ENCODE measurements around the gene PSMB9.

The PSMB9 gene

DNA sequence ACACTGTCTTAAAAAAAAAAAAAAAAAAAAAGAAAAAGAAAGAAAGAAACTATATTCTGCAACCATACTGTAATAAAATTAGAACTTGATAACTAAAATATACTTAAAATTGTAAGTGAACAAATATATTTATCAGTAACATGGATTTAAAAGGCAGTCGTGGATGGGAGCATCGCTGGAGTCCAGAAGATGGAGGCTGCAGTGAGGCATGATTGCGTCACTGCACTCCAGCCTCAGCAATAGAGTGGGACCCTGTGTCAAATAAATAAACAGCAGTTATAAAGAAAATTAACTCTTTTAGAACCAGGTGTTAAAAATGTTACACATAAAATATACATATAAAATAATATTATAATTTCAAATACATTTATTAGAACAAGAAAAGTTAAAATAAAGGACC lies 8.7 kb downstream of the PSMB9 start:
- Histone ChIP-seq H3K27ac (ENCODE audit: low read depth, low read length, poor library complexity, severe bottlenecking) (no peak overlapping the region), H3K9me3 (ENCODE audit: low read length) (no peaks in the 10 kb centered on the region), H2AFZ (ENCODE audit: low read length) (no peak overlapping the region), H3K4me1 (ENCODE audit: insufficient read depth, low read length, severe bottlenecking) (peaks cover 32% of the 10 kb centered on the region), H3K36me3 (ENCODE audit: insufficient read depth, low read length) (peaks cover 31% of the 10 kb centered on the region), H3K9ac (ENCODE audit: low read length) (no peak overlapping the region), H3K79me2 (ENCODE audit: insufficient read depth, low read length) (no peaks in the 10 kb centered on the region), H4K20me1 (ENCODE audit: insufficient read depth, low read length) (no peaks in the 10 kb centered on the region), H3K4me3 (ENCODE audit: low read depth, low read length, poor library complexity, severe bottlenecking) (no peak overlapping the region), H3K9me2 (ENCODE audit: low read depth, low read length) (no peaks in the 10 kb centered on the region), H3F3A (ENCODE audit: insufficient read depth, low read length) (0 out of 2 replicates have a peak, but pooled peaks cover 3% of the 10 kb centered on the region), H3K4me2 (ENCODE audit: low read length) (no peak overlapping the region), H3K27me3 (ENCODE audit: insufficient read depth, low read length) (no peaks in the 10 kb centered on the region)
- TF ChIP-seq EZH2 (IDR thresholded peaks at IDR 0.05; ENCODE audit: borderline replicate concordance, low read length) = no peak
- TF ChIP-seq, protein P1, sequence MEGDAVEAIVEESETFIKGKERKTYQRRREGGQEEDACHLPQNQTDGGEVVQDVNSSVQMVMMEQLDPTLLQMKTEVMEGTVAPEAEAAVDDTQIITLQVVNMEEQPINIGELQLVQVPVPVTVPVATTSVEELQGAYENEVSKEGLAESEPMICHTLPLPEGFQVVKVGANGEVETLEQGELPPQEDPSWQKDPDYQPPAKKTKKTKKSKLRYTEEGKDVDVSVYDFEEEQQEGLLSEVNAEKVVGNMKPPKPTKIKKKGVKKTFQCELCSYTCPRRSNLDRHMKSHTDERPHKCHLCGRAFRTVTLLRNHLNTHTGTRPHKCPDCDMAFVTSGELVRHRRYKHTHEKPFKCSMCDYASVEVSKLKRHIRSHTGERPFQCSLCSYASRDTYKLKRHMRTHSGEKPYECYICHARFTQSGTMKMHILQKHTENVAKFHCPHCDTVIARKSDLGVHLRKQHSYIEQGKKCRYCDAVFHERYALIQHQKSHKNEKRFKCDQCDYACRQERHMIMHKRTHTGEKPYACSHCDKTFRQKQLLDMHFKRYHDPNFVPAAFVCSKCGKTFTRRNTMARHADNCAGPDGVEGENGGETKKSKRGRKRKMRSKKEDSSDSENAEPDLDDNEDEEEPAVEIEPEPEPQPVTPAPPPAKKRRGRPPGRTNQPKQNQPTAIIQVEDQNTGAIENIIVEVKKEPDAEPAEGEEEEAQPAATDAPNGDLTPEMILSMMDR (IDR thresholded peaks at IDR 0.05; ENCODE audit: low read length) = no peak

- peak overlapping the region; percentile 70 for H3K4me2 ChIP-seq (ENCODE audit: low read length)
- H3K9ac ChIP-seq (ENCODE audit: low read length) = no peak overlapping the region; the same call in 1 of the 2 replicates
- TF ChIP-seq, protein P1 (IDR thresholded peaks at IDR 0.05; ENCODE audit: low read length) = no peak
- no peak for TF ChIP-seq EZH2 (IDR thresholded peaks at IDR 0.05; ENCODE audit: borderline replicate concordance, low read length)
- no peaks in the 10 kb centered on the region; the same call in 1 of the 2 replicates for H3K36me3 ChIP-seq (ENCODE audit: insufficient read depth, low read length)
- 0 out of 2 replicates have a peak, but pooled peaks cover 5% of the 10 kb centered on the region for H3F3A ChIP-seq (ENCODE audit: insufficient read depth, low read length)
- H3K27me3 ChIP-seq (ENCODE audit: insufficient read depth, low read length) = no peaks in the 10 kb centered on the region
- H3K9me3 ChIP-seq (ENCODE audit: low read length) = no peaks in the 10 kb centered on the region
- no peaks in the 10 kb centered on the region for H4K20me1 ChIP-seq (ENCODE audit: insufficient read depth, low read length)
- no peak overlapping the region for H3K4me3 ChIP-seq (ENCODE audit: low read depth, low read length, poor library complexity, severe bottlenecking)
- H3K79me2 ChIP-seq (ENCODE audit: insufficient read depth, low read length) = no peaks in the 10 kb centered on the region
- H2AFZ ChIP-seq (ENCODE audit: low read length) = no peak overlapping the region
- H3K4me1 ChIP-seq (ENCODE audit: insufficient read depth, low read length, severe bottlenecking) = peaks cover 32% of the 10 kb centered on the region
- peak overlapping the region; percentile 95 for H3K27ac ChIP-seq (ENCODE audit: low read depth, low read length, poor library complexity, severe bottlenecking)
- H3K9me2 ChIP-seq (ENCODE audit: low read depth, low read length) = no peaks in the 10 kb centered on the region
Measured at GRCh38 chr6:32865724-32866443, 11.9 kb downstream of the PSMB9 start.

- no peaks in the 10 kb centered on the region for H3K9me2 ChIP-seq (ENCODE audit: low read depth, low read length)
- 0 out of 2 replicates have a peak, but pooled peaks cover 5% of the 10 kb centered on the region for H3F3A ChIP-seq (ENCODE audit: insufficient read depth, low read length)
- H3K9me3 ChIP-seq (ENCODE audit: low read length) = no peaks in the 10 kb centered on the region
- no peaks in the 10 kb centered on the region for H3K36me3 ChIP-seq (ENCODE audit: insufficient read depth, low read length)
- peak overlapping the region; percentile 65 for H3K9ac ChIP-seq (ENCODE audit: low read length)
- H3K4me1 ChIP-seq (ENCODE audit: insufficient read depth, low read length, severe bottlenecking) = peaks cover 32% of the 10 kb centered on the region
- H3K4me2 ChIP-seq (ENCODE audit: low read length) = peak overlapping the region; percentile 70
- no peaks in the 10 kb centered on the region for H4K20me1 ChIP-seq (ENCODE audit: insufficient read depth, low read length)
- peak overlapping the region; percentile 80 for H2AFZ ChIP-seq (ENCODE audit: low read length)
- H3K79me2 ChIP-seq (ENCODE audit: insufficient read depth, low read length) = no peaks in the 10 kb centered on the region
- peak overlapping the region; percentile 95 for H3K27ac ChIP-seq (ENCODE audit: low read depth, low read length, poor library complexity, severe bottlenecking)
- TF ChIP-seq, protein P1 (IDR thresholded peaks at IDR 0.05; ENCODE audit: low read length) = no peak
- H3K27me3 ChIP-seq (ENCODE audit: insufficient read depth, low read length) = no peaks in the 10 kb centered on the region
- peak overlapping the region; percentile 31 for H3K4me3 ChIP-seq (ENCODE audit: low read depth, low read length, poor library complexity, severe bottlenecking)
Measured at GRCh38 chr6:32867022-32867477, 13.1 kb downstream of the PSMB9 start.
